Common myeloid progenitor, CD34-positive (primary cell): ENCODE results near the gene NFATC3.
"Not testable (repeated sequence)": the region's sequence is repeated elsewhere in the genome, so short reads cannot be mapped to it uniquely, and the experiment has no call there.

ENCODE experiments used
- CTCF ChIA-PET: fragments of 350-600 bp; sonication (Branson Sonifier 250); formaldehyde crosslinking; loops from one replicate; lab custom pipeline; 2021; ENCODE audit warnings: antibody characterized with exemption; lab: Charles Lee
- POLR2A ChIA-PET: fragments of 350-600 bp; sonication (Branson Sonifier 250); formaldehyde crosslinking; loops from one replicate; lab custom pipeline; 2021; ENCODE audit warnings: antibody characterized with exemption; lab: Charles Lee
- DNase-seq, 3 donors: peaks; one replicate each; pipeline versions ENCODE4 v3.0.0 to v3.0.0-alpha.2; 2013
- H3K27ac ChIP-seq, 2 experiments: 1 replicate in 1 of 2; 2 replicates in 1 of 2; pipeline ENCODE4 v1.7.0; 2013; ENCODE audit warnings: inconsistent platforms in 2 of 2, low read length in 2 of 2, mild to moderate bottlenecking in 2 of 2, low read depth in 1 of 2, moderate library complexity in 1 of 2; ENCODE audit not compliant: severe bottlenecking in 2 of 2, insufficient read depth in 1 of 2, poor library complexity in 1 of 2
- H3K27me3 ChIP-seq, 5 experiments: replicated peaks in 2 of 5; 1 replicate in 3 of 5; 2 replicates in 2 of 5; pipeline versions ENCODE4 v1.6.1 to v1.7.0; 2013; ENCODE audit warnings: low read length in 4 of 5, mild to moderate bottlenecking in 2 of 5, moderate library complexity in 2 of 5, inconsistent platforms in 1 of 5; ENCODE audit not compliant: insufficient read depth in 5 of 5, control insufficient read depth in 4 of 5
- H3K36me3 ChIP-seq, 4 experiments: 1 replicate in 2 of 4; 2 replicates in 2 of 4; pipeline versions ENCODE4 v1.6.1 to v1.7.0; 2013; ENCODE audit warnings: low read length in 3 of 4, control low read depth in 1 of 4, mild to moderate bottlenecking in 1 of 4; ENCODE audit not compliant: control insufficient read depth in 4 of 4, insufficient read depth in 4 of 4
- H3K4me1 ChIP-seq, 4 experiments: 1 replicate in 3 of 4; 2 replicates in 1 of 4; pipeline versions ENCODE4 v1.6.1 to v1.7.1; 2013; ENCODE audit warnings: low read length in 3 of 4, mild to moderate bottlenecking in 3 of 4, control low read depth in 1 of 4, inconsistent platforms in 1 of 4, moderate library complexity in 1 of 4; ENCODE audit not compliant: control insufficient read depth in 4 of 4, insufficient read depth in 4 of 4; ENCODE audit errors: control extremely low read depth in 1 of 4
- H3K4me3 ChIP-seq, 7 experiments: 1 replicate in 4 of 7; 2 replicates in 3 of 7; pipeline versions ENCODE4 v1.5.1 to v1.7.0; 2013; ENCODE audit warnings: mild to moderate bottlenecking in 7 of 7, low read length in 6 of 7, moderate library complexity in 6 of 7, inconsistent platforms in 2 of 7, low read depth in 2 of 7, control low read depth in 1 of 7; ENCODE audit not compliant: insufficient read depth in 4 of 7, control insufficient read depth in 1 of 7; ENCODE audit errors: extremely low read depth in 1 of 7
- H3K9me3 ChIP-seq, 5 experiments: 1 replicate in 4 of 5; 2 replicates in 1 of 5; pipeline versions ENCODE4 v1.6.1 to v1.7.1; 2013; ENCODE audit warnings: low read length in 4 of 5, mild to moderate bottlenecking in 2 of 5, inconsistent platforms in 1 of 5, low read depth in 1 of 5, moderate library complexity in 1 of 5; ENCODE audit not compliant: control insufficient read depth in 4 of 5, insufficient read depth in 2 of 5; ENCODE audit errors: control extremely low read depth in 1 of 5
- WGBS: methylation state at CpG from one replicate; pipeline ENCODE4 v1.1.5; 2013; ENCODE audit not compliant: insufficient coverage; 5-methylcytosine and 5-hydroxymethylcytosine counted together

The NFATC3 gene

GRCh38 chr16:68144008-68144407 is 58.8 kb downstream of the NFATC3 start:
- Histone ChIP-seq H3K4me3 (no peak overlapping the region), H3K27me3 (no peaks in the 10 kb centered on the region), H3K36me3 (peaks cover 0 to 12% (median 10%) of the 10 kb centered on the region in 4 experiments), H3K9me3 (no peaks in the 10 kb centered on the region), H3K27ac (no peak overlapping the region), H3K4me1 (peaks cover 0 to 10% (median 0%) of the 10 kb centered on the region in 4 experiments)
- ChIA-PET POLR2A (no interaction called here), CTCF (interaction anchor here (0.8 to 1.6 kb wide), 5 partner anchors 12 to 185 kb away, joined by 3 to 4 read pairs (median 3); no protein-coding TSS in a partner anchor)
- no peak for DNase-seq
- WGBS, result no CpG with 5 or more reads among the region's 1 CpG

GRCh38 chr16:68146585-68146984 is 61.4 kb downstream of the NFATC3 start:
- H3K27ac ChIP-seq, result peak overlapping the region in 1 of 2 experiments; percentile 79
- DNase-seq, result peak; percentile 49 to 77 (median 68)
- ChIA-PET CTCF (no interaction called here), POLR2A (no interaction called here)
- WGBS, result no CpG with 5 or more reads among the region's 2 CpGs
- H3K4me3 ChIP-seq, result no peak overlapping the region
- H3K9me3 ChIP-seq, result no peaks in the 10 kb centered on the region
- no peaks in the 10 kb centered on the region for H3K27me3 ChIP-seq
- H3K36me3 ChIP-seq, result peaks cover 0 to 10% (median 8%) of the 10 kb centered on the region in 4 experiments
- H3K4me1 ChIP-seq, result peaks cover 0 to 10% (median 0%) of the 10 kb centered on the region in 4 experiments

GRCh38 chr16:68147444-68147843 is 62.3 kb downstream of the NFATC3 start:
- Histone ChIP-seq H3K4me3 (no peak overlapping the region), H3K27ac (peak overlapping the region in 1 of 2 experiments; percentile 79), H3K27me3 (no peaks in the 10 kb centered on the region), H3K9me3 (no peaks in the 10 kb centered on the region), H3K4me1 (peaks cover 0 to 10% (median 0%) of the 10 kb centered on the region in 4 experiments), H3K36me3 (peaks cover 0 to 10% (median 8%) of the 10 kb centered on the region in 4 experiments)
- CTCF ChIA-PET, result interaction anchor here (0.9 to 1.3 kb wide), 2 partner anchors 20 to 68 kb away, joined by 3 to 4 read pairs; no protein-coding TSS in a partner anchor
- POLR2A ChIA-PET, result no interaction called here
- WGBS, result no CpG with 5 or more reads among the region's 1 CpG
- peak in 2 of 3 donors; percentile 7 to 19 for DNase-seq

- Histone ChIP-seq H3K4me3 (no peak overlapping the region), H3K27me3 (no peaks in the 10 kb centered on the region), H3K36me3 (peaks cover 0 to 6% (median 6%) of the 10 kb centered on the region in 4 experiments), H3K4me1 (peaks cover 0 to 10% (median 0%) of the 10 kb centered on the region in 4 experiments), H3K27ac (no peak overlapping the region), H3K9me3 (no peaks in the 10 kb centered on the region)
- CTCF ChIA-PET, result interaction anchor here (0.7 kb wide), 1 partner anchor 16 kb away, joined by 3 read pairs; no protein-coding TSS in a partner anchor
- no peak for DNase-seq
- POLR2A ChIA-PET, result no interaction called here
Measured at GRCh38 chr16:68149596-68149995, 64.4 kb downstream of the NFATC3 start.

GRCh38 chr16:68155425-68155824 is 70.3 kb downstream of the NFATC3 start:
- ChIA-PET CTCF (interaction anchor here (1.1 kb wide), 1 partner anchor 11 kb away, joined by 4 read pairs; no protein-coding TSS in a partner anchor), POLR2A (no interaction called here)
- DNase-seq, result no peak
- Histone ChIP-seq H3K4me1 (no peaks in the 10 kb centered on the region), H3K27ac (no peak overlapping the region), H3K27me3 (no peaks in the 10 kb centered on the region), H3K4me3 (no peak overlapping the region), H3K9me3 (no peaks in the 10 kb centered on the region), H3K36me3 (peaks cover 4 to 21% (median 13%) of the 10 kb centered on the region in 4 experiments)
- WGBS, result 94% methylated on average over 2 of the region's 3 CpGs

- no CpG with 5 or more reads among the region's 2 CpGs for WGBS
- CTCF ChIA-PET, result no interaction called here
- no peak for DNase-seq
- Histone ChIP-seq H3K27me3 (no peaks in the 10 kb centered on the region), H3K36me3 (peaks cover 17 to 50% (median 33%) of the 10 kb centered on the region in 4 experiments), H3K27ac (no peak overlapping the region), H3K4me1 (no peaks in the 10 kb centered on the region), H3K9me3 (no peaks in the 10 kb centered on the region), H3K4me3 (no peak overlapping the region)
- POLR2A ChIA-PET, result no interaction called here
Measured at GRCh38 chr16:68162413-68162812, 77.2 kb downstream of the NFATC3 start.

GRCh38 chr16:68163275-68163674 is 78.1 kb downstream of the NFATC3 start:
- 96% methylated on average over 9 of the region's 31 CpGs for WGBS

More at GRCh38 chr16:68163275-68163674, 78.1 kb downstream of the NFATC3 start:
- peaks cover 17 to 52% (median 35%) of the 10 kb centered on the region in 4 experiments for H3K36me3 ChIP-seq
- H3K4me1 ChIP-seq, POLR2A ChIA-PET, H3K4me3 ChIP-seq, H3K27ac ChIP-seq, H3K9me3 ChIP-seq, DNase-seq, CTCF ChIA-PET, H3K27me3 ChIP-seq: not testable (repeated sequence)
